Mesothelial cell of epicardium (in vitro differentiated cells): ENCODE results near the gene FAM43A. TPM values are rescaled to one million over a fixed set of nuclear protein-coding genes. Genes with fewer than 3 reads are reported as not detected.

Experiments used
- DNase-seq, 2 experiments: peaks; one replicate each; pipeline ENCODE4 v3.0.0; 2021; ENCODE audit warnings: low spot score in 2 of 2; ENCODE audit not compliant: unreplicated experiment in 2 of 2
- H3K27ac Mint-ChIP-seq: 2 replicates; pipeline ENCODE4 v1.8.0; 2021; ENCODE audit warnings: mixed read lengths
- H3K27me3 Mint-ChIP-seq: 2 replicates; pipeline ENCODE4 v1.8.0; 2021; ENCODE audit warnings: low read depth, mixed read lengths
- H3K36me3 Mint-ChIP-seq: 2 replicates; pipeline ENCODE4 v1.8.0; 2021; ENCODE audit warnings: mixed read lengths
- H3K4me1 Mint-ChIP-seq: 2 replicates; pipeline ENCODE4 v1.8.0; 2021; ENCODE audit warnings: mixed read lengths
- H3K4me3 Mint-ChIP-seq: 2 replicates; pipeline ENCODE4 v1.8.0; 2021; ENCODE audit warnings: mild to moderate bottlenecking, moderate library complexity, mixed read lengths
- H3K9me3 Mint-ChIP-seq: 2 replicates; pipeline ENCODE4 v1.8.0; 2021; ENCODE audit warnings: mixed read lengths
- total RNA-seq: library from RNA; stranded (reverse); gene quantifications from 3 replicates; pipeline ENCODE4 v1.2.1, GENCODE V29; 2021
- TF ChIP-seq, protein P1 (sequence below): fragments of 200-600 bp; sonication (generic); IDR thresholded peaks from one replicate; pipeline ENCODE4 v1.5.0; 2021; ENCODE audit warnings: antibody characterized with exemption; ENCODE audit not compliant: unreplicated experiment

The FAM43A gene
- total RNA-seq, 1 donor from 2014 or later = 11.3 TPM

DNA sequence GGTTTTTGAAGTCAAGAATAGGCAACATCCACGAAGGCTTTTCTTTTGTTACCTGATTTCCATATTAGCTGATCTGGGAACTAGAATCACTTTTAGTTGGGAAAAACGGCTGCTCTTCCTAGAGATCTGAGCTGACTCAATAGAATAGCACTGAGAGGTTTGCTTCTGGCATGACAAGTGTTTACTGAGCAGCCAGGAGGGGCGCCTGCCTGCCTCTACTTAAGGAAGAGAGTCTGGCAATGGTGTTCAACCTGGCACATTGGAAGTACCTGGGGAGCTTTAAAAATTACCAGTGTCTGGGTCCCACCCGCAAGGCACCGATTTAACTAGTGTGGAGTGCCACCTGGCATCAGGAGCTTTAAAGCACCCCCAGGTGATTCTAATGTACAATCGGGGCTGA is 34.4 kb downstream of the FAM43A start:
- Mint-ChIP-seq H3K27me3 (no peaks in the 10 kb centered on the region), H3K4me3 (no peak overlapping the region), H3K9me3 (no peaks in the 10 kb centered on the region), H3K36me3 (no peaks in the 10 kb centered on the region), H3K4me1 (peaks cover 4% of the 10 kb centered on the region), H3K27ac (no peak overlapping the region)
- no peak for DNase-seq
- TF ChIP-seq, protein P1, sequence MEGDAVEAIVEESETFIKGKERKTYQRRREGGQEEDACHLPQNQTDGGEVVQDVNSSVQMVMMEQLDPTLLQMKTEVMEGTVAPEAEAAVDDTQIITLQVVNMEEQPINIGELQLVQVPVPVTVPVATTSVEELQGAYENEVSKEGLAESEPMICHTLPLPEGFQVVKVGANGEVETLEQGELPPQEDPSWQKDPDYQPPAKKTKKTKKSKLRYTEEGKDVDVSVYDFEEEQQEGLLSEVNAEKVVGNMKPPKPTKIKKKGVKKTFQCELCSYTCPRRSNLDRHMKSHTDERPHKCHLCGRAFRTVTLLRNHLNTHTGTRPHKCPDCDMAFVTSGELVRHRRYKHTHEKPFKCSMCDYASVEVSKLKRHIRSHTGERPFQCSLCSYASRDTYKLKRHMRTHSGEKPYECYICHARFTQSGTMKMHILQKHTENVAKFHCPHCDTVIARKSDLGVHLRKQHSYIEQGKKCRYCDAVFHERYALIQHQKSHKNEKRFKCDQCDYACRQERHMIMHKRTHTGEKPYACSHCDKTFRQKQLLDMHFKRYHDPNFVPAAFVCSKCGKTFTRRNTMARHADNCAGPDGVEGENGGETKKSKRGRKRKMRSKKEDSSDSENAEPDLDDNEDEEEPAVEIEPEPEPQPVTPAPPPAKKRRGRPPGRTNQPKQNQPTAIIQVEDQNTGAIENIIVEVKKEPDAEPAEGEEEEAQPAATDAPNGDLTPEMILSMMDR = no peak

DNA sequence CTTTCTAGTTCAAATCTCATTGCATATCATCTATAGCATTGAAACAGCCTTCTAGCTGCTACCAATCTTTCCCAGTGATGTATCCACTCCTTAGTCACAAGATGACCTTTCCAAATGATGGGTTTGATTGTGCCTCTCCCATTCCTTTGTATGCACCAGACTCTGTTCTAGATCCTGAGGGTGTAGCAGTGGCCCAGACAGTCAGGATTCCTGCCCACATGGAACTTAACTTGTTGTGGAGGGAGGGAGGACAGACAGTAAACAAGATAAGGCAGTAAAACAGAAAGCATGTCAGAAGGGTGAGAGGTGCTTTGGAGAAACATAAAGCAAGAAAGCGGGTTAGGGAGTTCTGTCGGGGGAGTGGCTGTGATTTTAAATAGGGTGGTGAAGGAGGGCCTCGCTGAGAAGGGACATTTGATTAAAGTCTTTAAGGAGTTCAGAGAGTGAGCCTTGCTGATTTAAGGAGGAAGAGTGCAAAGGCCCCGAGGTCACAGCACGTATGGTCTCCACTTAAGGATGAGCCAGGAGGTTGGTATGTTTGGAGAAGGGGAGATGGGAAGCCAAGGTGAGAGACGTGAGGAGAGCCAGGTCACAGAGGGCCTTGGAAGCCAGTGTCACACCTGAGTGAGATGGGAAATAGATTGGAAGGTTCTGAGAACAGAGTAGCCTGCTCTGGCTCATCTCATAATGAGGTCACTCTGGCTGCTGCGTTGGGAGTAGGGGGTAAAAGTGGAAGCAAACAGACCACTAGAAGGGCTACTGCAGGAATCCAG is 38.3 kb downstream of the FAM43A start:
- Mint-ChIP-seq H3K9me3 (no peaks in the 10 kb centered on the region), H3K4me3 (no peak overlapping the region), H3K4me1 (peaks cover 10% of the 10 kb centered on the region), H3K27me3 (no peaks in the 10 kb centered on the region), H3K27ac (no peak overlapping the region), H3K36me3 (no peaks in the 10 kb centered on the region)
- TF ChIP-seq, protein P1 = no peak
- DNase-seq = no peak

DNA sequence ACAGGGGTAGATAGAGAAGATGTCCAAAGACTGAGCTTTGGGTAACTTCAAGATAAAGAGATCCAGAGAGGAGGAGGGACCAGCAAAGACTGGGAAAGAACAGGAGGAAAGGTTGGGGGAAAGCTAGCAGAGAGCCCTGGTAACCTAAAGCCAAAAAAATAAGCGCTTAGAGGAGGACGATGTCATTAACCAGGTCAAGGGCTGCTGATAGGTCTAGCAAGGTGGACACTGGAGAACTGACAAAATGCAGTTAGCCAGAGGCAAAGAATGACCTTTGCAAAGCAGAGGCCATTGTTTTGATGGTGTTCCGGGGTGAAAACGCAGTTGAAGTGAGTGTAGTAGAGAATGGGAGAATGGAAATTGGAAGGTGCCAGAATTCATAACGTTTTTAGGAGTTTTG is 39.7 kb downstream of the FAM43A start:
- Mint-ChIP-seq H3K9me3 (no peaks in the 10 kb centered on the region), H3K4me3 (no peak overlapping the region), H3K27ac (no peak overlapping the region), H3K36me3 (no peaks in the 10 kb centered on the region), H3K27me3 (no peaks in the 10 kb centered on the region), H3K4me1 (peaks cover 23% of the 10 kb centered on the region)
- TF ChIP-seq, protein P1 = no peak
- DNase-seq = no peak

DNA sequence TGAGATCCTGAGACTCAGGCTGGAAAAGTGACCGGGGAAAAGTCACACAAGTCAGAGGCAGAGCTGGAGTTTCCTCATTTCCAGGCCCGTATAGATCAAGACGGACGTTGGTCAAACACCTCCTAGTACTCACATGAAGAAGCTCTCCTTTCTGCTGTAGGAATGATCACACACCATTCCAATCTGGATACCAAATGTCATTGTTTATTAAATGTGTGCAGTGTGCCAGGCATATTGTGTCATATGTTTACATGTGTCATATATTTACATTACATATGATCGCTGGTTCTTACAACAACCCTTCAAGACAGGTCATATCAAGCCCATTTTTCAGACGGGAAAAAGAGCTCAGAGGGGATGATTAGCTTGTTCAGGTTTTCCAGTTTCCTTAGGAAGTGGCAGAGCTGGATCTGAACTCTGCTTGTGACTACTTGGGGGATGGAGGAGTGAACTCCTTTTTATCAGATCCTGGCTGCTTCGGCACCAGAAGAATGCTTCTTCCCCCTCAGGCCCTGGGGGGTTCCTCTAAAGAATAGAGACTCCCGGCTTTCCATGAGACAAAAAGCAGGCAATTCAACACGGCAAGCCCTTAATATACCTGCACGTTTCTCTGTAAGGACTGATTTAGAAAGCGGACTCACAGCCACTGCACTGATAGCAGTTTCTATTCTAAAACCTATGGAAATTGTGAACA is 41.9 kb downstream of the FAM43A start:
- H3K4me1 Mint-ChIP-seq = peaks cover 28% of the 10 kb centered on the region
- no peaks in the 10 kb centered on the region for H3K27me3 Mint-ChIP-seq
- TF ChIP-seq, protein P1 = no peak
- no peaks in the 10 kb centered on the region for H3K9me3 Mint-ChIP-seq
- no peak for DNase-seq
- H3K4me3 Mint-ChIP-seq = no peak overlapping the region
- no peaks in the 10 kb centered on the region for H3K36me3 Mint-ChIP-seq
- H3K27ac Mint-ChIP-seq = no peak overlapping the region

DNA sequence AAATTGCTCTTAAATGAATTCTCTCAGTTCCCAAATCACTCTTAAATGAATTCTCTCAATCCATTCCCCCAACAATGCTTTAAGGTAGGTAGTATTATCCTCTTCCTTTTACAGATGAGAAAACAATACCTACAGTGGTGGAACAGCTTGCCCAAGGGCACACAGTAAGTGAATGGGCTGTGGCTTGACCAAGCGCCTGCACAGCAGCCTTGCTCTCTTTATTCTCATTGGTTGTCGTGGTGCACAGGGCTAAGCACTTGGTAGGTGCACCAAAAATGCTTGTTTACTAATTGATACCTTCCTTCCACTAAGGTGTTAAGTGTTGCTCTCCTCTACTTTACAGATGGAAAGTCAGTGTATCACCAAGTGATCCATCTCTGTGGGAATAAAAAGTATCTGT is 43.3 kb downstream of the FAM43A start:
- no peak for DNase-seq
- H3K27me3 Mint-ChIP-seq = no peaks in the 10 kb centered on the region
- peaks cover 28% of the 10 kb centered on the region for H3K4me1 Mint-ChIP-seq
- no peak overlapping the region for H3K27ac Mint-ChIP-seq
- TF ChIP-seq, protein P1 = no peak
- H3K36me3 Mint-ChIP-seq = no peaks in the 10 kb centered on the region
- no peak overlapping the region for H3K4me3 Mint-ChIP-seq
- no peaks in the 10 kb centered on the region for H3K9me3 Mint-ChIP-seq
